SK-N-SH treated with all-trans-retinoic acid at 6 μM for 48 hours (cell line): ENCODE data around the gene TRIP6.

Experiments used
- BACH2 ChIP-seq: fragments of 250-450 bp; sonication (Bioruptor Pico); IDR thresholded peaks from 2 replicates; pipeline ENCODE4 v1.9.0; 2021; ENCODE audit warnings: mild to moderate bottlenecking, borderline replicate concordance
- GLIS3 ChIP-seq: fragments of 250-450 bp; sonication (Bioruptor Pico); IDR thresholded peaks from 2 replicates; pipeline ENCODE4 v1.5.0; 2020; ENCODE audit warnings: mild to moderate bottlenecking, moderate library complexity
- OSR1 ChIP-seq: fragments of 250-450 bp; sonication (Bioruptor Pico); IDR thresholded peaks from 2 replicates; pipeline ENCODE4 v1.8.0; 2022; ENCODE audit warnings: moderate library complexity, mild to moderate bottlenecking, inconsistent platforms
- PATZ1 ChIP-seq: fragments of 250-450 bp; sonication (Bioruptor Pico); IDR thresholded peaks from 2 replicates; pipeline ENCODE4 v1.8.0; 2020; ENCODE audit warnings: mild to moderate bottlenecking, moderate library complexity, borderline replicate concordance
- POU6F1 ChIP-seq: fragments of 250-450 bp; sonication (Bioruptor Pico); IDR thresholded peaks from 2 replicates; pipeline ENCODE4 v1.8.0; 2021; ENCODE audit warnings: low read depth, mild to moderate bottlenecking, moderate library complexity, borderline replicate concordance
- PPARA ChIP-seq: fragments of 250-450 bp; sonication (Bioruptor Pico); IDR thresholded peaks from 2 replicates; pipeline ENCODE4 v1.5.0; 2020; ENCODE audit warnings: mild to moderate bottlenecking, borderline replicate concordance
- TOX ChIP-seq: fragments of 250-450 bp; sonication (Bioruptor Pico); IDR thresholded peaks from 2 replicates; pipeline ENCODE4 v1.8.0; 2021; ENCODE audit warnings: mild to moderate bottlenecking, moderate library complexity, borderline replicate concordance
- ZC3H10 ChIP-seq: fragments of 250-450 bp; sonication (Bioruptor Pico); IDR thresholded peaks from 2 replicates; pipeline ENCODE4 v1.5.1; 2021; ENCODE audit warnings: mild to moderate bottlenecking, moderate library complexity
- ZFP3 ChIP-seq: fragments of 250-450 bp; sonication (Bioruptor Pico); IDR thresholded peaks from 2 replicates; pipeline ENCODE4 v1.5.0; 2020; ENCODE audit warnings: mild to moderate bottlenecking, moderate library complexity
- ZFP30 ChIP-seq: fragments of 450-650 bp; formaldehyde crosslinking; IDR thresholded peaks from 2 replicates; pipeline ENCODE4 v1.5.0; 2022; ENCODE audit warnings: mild to moderate bottlenecking, moderate library complexity
- ZNF565 ChIP-seq: fragments of 450-650 bp; formaldehyde crosslinking; conservative IDR thresholded peaks from 2 replicates; pipeline ENCODE4 v1.5.0; 2020; ENCODE audit warnings: low read depth, mild to moderate bottlenecking, moderate library complexity

DNA sequence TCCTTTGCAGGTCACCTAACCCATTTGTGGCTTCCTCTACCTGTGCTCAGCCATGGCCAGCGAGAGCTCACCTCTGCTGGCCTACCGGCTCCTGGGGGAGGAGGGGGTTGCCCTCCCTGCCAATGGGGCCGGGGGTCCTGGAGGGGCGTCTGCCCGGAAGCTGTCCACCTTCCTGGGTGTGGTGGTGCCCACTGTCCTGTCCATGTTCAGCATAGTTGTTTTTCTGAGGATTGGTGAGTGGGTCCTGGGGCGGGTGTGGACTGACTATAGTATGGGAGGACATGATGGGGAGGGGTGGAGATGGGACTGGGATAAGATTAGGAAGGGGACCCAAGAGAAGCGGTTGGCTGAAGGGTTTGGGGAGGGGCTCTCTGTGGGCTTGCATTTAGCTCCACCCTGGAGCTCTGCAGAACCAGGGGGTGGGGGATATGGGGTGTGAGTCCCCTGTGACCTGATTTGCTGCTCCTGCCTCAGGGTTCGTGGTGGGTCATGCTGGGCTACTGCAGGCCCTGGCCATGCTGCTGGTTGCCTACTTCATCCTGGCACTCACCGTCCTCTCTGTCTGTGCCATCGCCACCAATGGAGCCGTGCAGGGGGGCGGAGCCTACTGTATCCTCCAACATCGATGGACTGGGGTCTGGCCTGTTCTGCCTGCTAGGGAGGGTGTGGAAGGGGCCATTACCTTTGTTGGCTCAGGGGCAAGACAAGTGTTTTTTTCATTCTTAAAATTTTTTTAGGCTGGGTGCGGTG is 12.9 kb upstream of the TRIP6 start:
- TF ChIP-seq ZFP3 (no peak), ZNF565 (CRISPR knock-in tag) (no peak), ZFP30 (CRISPR knock-in tag) (no peak), GLIS3 (no peak), PPARA (CRISPR knock-in tag) (no peak), BACH2 (CRISPR knock-in tag) (no peak), TOX (CRISPR knock-in tag) (no peak), ZC3H10 (CRISPR knock-in tag) (no peak), OSR1 (CRISPR knock-in tag) (no peak), PATZ1 (no peak), POU6F1 (CRISPR knock-in tag) (no peak)
